Activated CD4-positive, alpha-beta memory T cell treated with anti-CD3 and anti-CD28 coated beads for 36 hours (primary cell): ENCODE data around the gene SLC1A4. TPM values are rescaled to one million over a fixed set of nuclear protein-coding genes. Genes with fewer than 3 reads are reported as not detected.
"Not testable (repeated sequence)": the region's sequence is repeated elsewhere in the genome, so short reads cannot be mapped to it uniquely, and the experiment has no call there.

ENCODE experiments used
- CTCF ChIA-PET: fragments of 350-600 bp; sonication (Branson Sonifier 250); formaldehyde crosslinking; loops from one replicate; lab custom pipeline; 2021; ENCODE audit warnings: antibody characterized with exemption, inconsistent platforms; lab: Charles Lee
- POLR2A ChIA-PET: fragments of 350-600 bp; sonication (Branson Sonifier 250); formaldehyde crosslinking; loops from one replicate; lab custom pipeline; 2021; ENCODE audit warnings: antibody characterized with exemption; lab: Charles Lee
- DNase-seq: peaks from one replicate; pipeline ENCODE4 v3.0.0-alpha.2; 2020
- H3K27ac Mint-ChIP-seq: one replicate; pipeline ENCODE4 v1.8.0; 2021; ENCODE audit warnings: mixed read lengths
- H3K27me3 Mint-ChIP-seq: one replicate; pipeline ENCODE4 v1.8.0; 2021; ENCODE audit warnings: mixed read lengths
- H3K36me3 Mint-ChIP-seq: one replicate; pipeline ENCODE4 v1.8.0; 2021; ENCODE audit warnings: mixed read lengths
- H3K4me1 Mint-ChIP-seq: one replicate; pipeline ENCODE4 v1.8.0; 2021; ENCODE audit warnings: low read depth, mixed read lengths
- H3K4me3 Mint-ChIP-seq: one replicate; pipeline ENCODE4 v1.8.0; 2021; ENCODE audit warnings: mild to moderate bottlenecking, mixed read lengths
- H3K9me3 Mint-ChIP-seq: one replicate; pipeline ENCODE4 v1.8.0; 2021; ENCODE audit warnings: mixed read lengths
- intact Hi-C: fragments of 100-400 bp; cut with micrococcal nuclease; formaldehyde crosslinking; loops from one replicate; pipeline ENCODE4 v1.15.1; 2023
- total RNA-seq, 2 experiments: library from RNA; stranded (reverse); gene quantifications; one replicate each; pipeline ENCODE4 v1.2.3, GENCODE V29; 2021

Gene SLC1A4
- total RNA-seq, 2 experiments from 2014 or later, result 15.9 TPM

DNA sequence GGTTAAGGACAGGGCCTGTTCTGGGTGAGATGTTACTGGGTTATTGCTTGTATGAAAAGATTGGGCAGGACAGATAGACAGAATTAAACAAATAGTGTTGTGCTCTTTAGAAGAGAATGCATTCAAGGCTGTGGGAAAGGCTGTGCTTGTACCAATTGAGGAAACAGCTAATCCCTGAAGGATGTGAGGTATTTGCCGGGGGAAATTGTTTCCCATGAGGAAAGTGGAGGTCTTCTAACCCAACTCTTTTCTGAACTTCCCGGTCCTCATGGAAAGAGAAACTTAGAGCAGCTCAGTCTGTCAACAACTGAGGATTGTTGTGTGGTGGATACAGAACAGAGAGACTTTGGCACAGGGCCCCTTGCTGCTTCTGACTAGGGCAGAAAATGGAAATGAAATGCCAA lies 9.5 kb downstream of the SLC1A4 start:
- Mint-ChIP-seq H3K36me3 (peaks cover 10% of the 10 kb centered on the region), H3K4me1 (no peaks in the 10 kb centered on the region), H3K4me3 (no peak overlapping the region), H3K27me3 (no peaks in the 10 kb centered on the region), H3K9me3 (no peaks in the 10 kb centered on the region), H3K27ac (no peak overlapping the region)
- ChIA-PET POLR2A (interaction anchor here (1.3 kb wide), 1 partner anchor 53 kb away, joined by 3 read pairs; no protein-coding TSS in a partner anchor), CTCF (interaction anchor here (1.1 to 2.0 kb wide), 2 partner anchors 80 to 86 kb away, joined by 4 to 7 read pairs; no protein-coding TSS in a partner anchor)
- intact Hi-C loops, result no loop called here
- no peak for DNase-seq

DNA sequence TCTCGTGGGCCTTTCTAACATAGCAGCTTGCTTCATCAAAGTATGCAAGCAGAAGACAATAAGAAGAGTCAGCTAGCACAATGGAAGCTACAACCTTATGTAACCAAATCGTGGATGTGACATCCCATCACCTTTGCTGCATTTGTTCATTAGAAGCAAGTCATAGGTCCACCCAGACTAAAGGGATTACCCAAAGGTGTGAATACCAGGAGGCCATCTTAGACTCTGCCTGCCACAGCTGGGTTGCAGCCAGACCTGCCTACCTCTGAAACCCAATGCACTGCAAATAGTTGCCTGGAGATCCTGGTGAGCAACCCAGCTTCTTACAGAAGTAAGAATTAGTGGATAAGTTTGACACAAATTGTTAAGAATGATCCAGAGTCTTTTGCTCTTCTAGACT lies 10.6 kb downstream of the SLC1A4 start:
- POLR2A ChIA-PET, result interaction anchor here (1.3 kb wide), 1 partner anchor 54 kb away, joined by 3 read pairs; no protein-coding TSS in a partner anchor
- CTCF ChIA-PET, result interaction anchor here (2.0 kb wide), 1 partner anchor 82 kb away, joined by 7 read pairs; no protein-coding TSS in a partner anchor
- no peak for DNase-seq
- Mint-ChIP-seq H3K27me3 (no peaks in the 10 kb centered on the region), H3K27ac (no peak overlapping the region), H3K4me1 (no peaks in the 10 kb centered on the region), H3K36me3 (peaks cover 10% of the 10 kb centered on the region), H3K4me3 (no peak overlapping the region), H3K9me3 (no peaks in the 10 kb centered on the region)
- intact Hi-C loops, result no loop called here

DNA sequence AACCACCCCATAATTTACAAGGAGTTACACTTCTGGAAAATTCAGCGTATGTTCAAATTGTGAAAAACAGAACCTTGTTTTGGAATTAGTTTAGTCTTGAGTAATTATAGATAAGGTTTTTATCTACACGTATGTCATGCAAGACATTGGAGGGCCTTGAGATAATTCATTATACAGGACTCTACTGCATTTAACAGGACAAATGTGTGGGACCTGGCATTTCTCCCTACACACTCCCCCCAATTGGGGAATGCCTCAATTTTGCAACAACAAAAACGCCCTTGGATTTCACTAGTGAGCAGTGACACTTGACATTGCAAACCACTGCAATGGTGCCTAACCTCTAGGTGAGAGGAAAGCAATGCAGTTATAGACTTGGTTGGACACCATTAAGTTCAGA lies 11.4 kb downstream of the SLC1A4 start:
- no peak overlapping the region for H3K27ac Mint-ChIP-seq
- peaks cover 15% of the 10 kb centered on the region for H3K36me3 Mint-ChIP-seq
- CTCF ChIA-PET, result no interaction called here
- intact Hi-C loops, result no loop called here
- H3K4me1 Mint-ChIP-seq, result no peaks in the 10 kb centered on the region
- no peak for DNase-seq
- no peak overlapping the region for H3K4me3 Mint-ChIP-seq
- no peaks in the 10 kb centered on the region for H3K9me3 Mint-ChIP-seq
- POLR2A ChIA-PET, result no interaction called here
- H3K27me3 Mint-ChIP-seq, result no peaks in the 10 kb centered on the region

- ChIA-PET POLR2A (no interaction called here), CTCF (no interaction called here)
- H3K4me3 Mint-ChIP-seq, result no peak overlapping the region
- no peak for DNase-seq
- no peak overlapping the region for H3K27ac Mint-ChIP-seq
- peaks cover 3% of the 10 kb centered on the region for H3K4me1 Mint-ChIP-seq
- H3K27me3 Mint-ChIP-seq, result no peaks in the 10 kb centered on the region
- peaks cover 14% of the 10 kb centered on the region for H3K36me3 Mint-ChIP-seq
- intact Hi-C loops, result no loop called here
- H3K9me3 Mint-ChIP-seq, result no peaks in the 10 kb centered on the region
Measured at GRCh38 chr2:65003037-65003436, 13.8 kb downstream of the SLC1A4 start.

GRCh38 chr2:65004232-65004631 lies 15.0 kb downstream of the SLC1A4 start:
- CTCF ChIA-PET, H3K27ac Mint-ChIP-seq, H3K4me3 Mint-ChIP-seq, H3K27me3 Mint-ChIP-seq, DNase-seq, POLR2A ChIA-PET, H3K9me3 Mint-ChIP-seq, H3K4me1 Mint-ChIP-seq, intact Hi-C loops: not testable (repeated sequence)
- H3K36me3 Mint-ChIP-seq, result peaks cover 15% of the 10 kb centered on the region

DNA sequence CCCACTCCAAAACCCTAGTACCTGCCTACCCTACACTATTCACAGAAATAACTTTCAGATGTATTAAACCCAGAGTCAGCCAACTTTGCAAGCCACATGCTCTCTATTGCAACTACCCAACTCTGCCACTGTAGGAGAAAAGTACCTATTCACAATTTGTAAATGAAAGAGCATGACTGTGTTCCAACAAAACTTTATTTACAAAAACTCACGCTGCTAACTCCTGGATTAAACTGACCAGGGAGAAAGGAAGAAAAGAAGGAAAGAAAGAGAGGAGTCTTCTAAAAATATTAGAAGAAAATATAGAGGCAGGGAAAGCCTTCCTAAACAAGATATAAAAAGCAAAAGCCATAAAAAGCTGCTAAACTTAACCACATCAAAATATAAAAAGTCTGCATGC lies 24.6 kb downstream of the SLC1A4 start:
- Mint-ChIP-seq H3K27ac (no peak overlapping the region), H3K36me3 (peaks cover 46% of the 10 kb centered on the region), H3K4me3 (no peak overlapping the region), H3K27me3 (no peaks in the 10 kb centered on the region), H3K9me3 (no peaks in the 10 kb centered on the region), H3K4me1 (no peaks in the 10 kb centered on the region)
- intact Hi-C loops, result no loop called here
- ChIA-PET CTCF (no interaction called here), POLR2A (no interaction called here)
- no peak for DNase-seq

- no peak for DNase-seq
- Mint-ChIP-seq H3K27me3 (no peaks in the 10 kb centered on the region), H3K9me3 (no peaks in the 10 kb centered on the region), H3K4me3 (no peak overlapping the region), H3K36me3 (peaks cover 44% of the 10 kb centered on the region), H3K4me1 (no peaks in the 10 kb centered on the region), H3K27ac (no peak overlapping the region)
- POLR2A ChIA-PET, result no interaction called here
- intact Hi-C loops, result no loop called here
- CTCF ChIA-PET, result no interaction called here
Measured at GRCh38 chr2:65015731-65016130, 26.5 kb downstream of the SLC1A4 start.

DNA sequence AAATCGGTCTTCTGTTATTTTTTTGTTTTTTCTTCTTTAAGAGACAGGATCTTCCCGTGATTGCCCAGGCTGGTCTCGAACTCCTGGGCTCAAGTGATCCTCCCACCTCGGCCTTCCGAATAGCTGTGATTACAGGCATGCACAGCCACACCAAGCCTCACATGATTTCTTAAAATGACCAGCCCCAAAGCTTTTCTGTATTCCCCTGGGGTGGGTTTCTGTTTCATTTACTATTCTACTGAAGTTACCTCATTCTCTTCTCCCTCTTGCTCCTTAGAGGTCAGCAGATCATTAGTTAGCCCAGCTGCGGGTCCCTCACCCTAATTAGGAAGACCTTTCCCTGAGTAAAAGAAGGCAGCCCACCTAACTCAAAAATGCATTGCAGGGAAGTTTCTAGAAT lies 27.6 kb downstream of the SLC1A4 start:
- H3K27ac Mint-ChIP-seq, result no peak overlapping the region
- H3K9me3 Mint-ChIP-seq, result no peaks in the 10 kb centered on the region
- peaks cover 46% of the 10 kb centered on the region for H3K36me3 Mint-ChIP-seq
- intact Hi-C loops, result no loop called here
- H3K4me1 Mint-ChIP-seq, result no peaks in the 10 kb centered on the region
- H3K27me3 Mint-ChIP-seq, result no peaks in the 10 kb centered on the region
- POLR2A ChIA-PET, result no interaction called here
- DNase-seq, result no peak
- H3K4me3 Mint-ChIP-seq, result no peak overlapping the region
- CTCF ChIA-PET, result no interaction called here

- intact Hi-C loops, result no loop called here
- POLR2A ChIA-PET, result interaction anchor here (0.6 kb wide), 1 partner anchor 401 kb away, joined by 4 read pairs; no protein-coding TSS in a partner anchor
- H3K27me3 Mint-ChIP-seq, result no peaks in the 10 kb centered on the region
- no peak for DNase-seq
- no peaks in the 10 kb centered on the region for H3K9me3 Mint-ChIP-seq
- CTCF ChIA-PET, result interaction anchor here (1.4 kb wide), 1 partner anchor 72 kb away, joined by 4 read pairs; no protein-coding TSS in a partner anchor
- H3K4me3 Mint-ChIP-seq, result no peak overlapping the region
- H3K27ac Mint-ChIP-seq, result no peak overlapping the region
- H3K36me3 Mint-ChIP-seq, result peaks cover 46% of the 10 kb centered on the region
- H3K4me1 Mint-ChIP-seq, result no peaks in the 10 kb centered on the region
Measured at GRCh38 chr2:65017335-65017734, 28.1 kb downstream of the SLC1A4 start.

- no peak for DNase-seq
- H3K9me3 Mint-ChIP-seq, result no peaks in the 10 kb centered on the region
- intact Hi-C loops, result no loop called here
- ChIA-PET CTCF (interaction anchor here (0.6 to 1.4 kb wide), 2 partner anchors 10 to 73 kb away, joined by 3 to 4 read pairs; no protein-coding TSS in a partner anchor), POLR2A (no interaction called here)
- H3K36me3 Mint-ChIP-seq, result peaks cover 43% of the 10 kb centered on the region
- no peak overlapping the region for H3K27ac Mint-ChIP-seq
- H3K4me1 Mint-ChIP-seq, result no peaks in the 10 kb centered on the region
- no peaks in the 10 kb centered on the region for H3K27me3 Mint-ChIP-seq
- H3K4me3 Mint-ChIP-seq, result no peak overlapping the region
Measured at GRCh38 chr2:65018141-65018582, 29.0 kb downstream of the SLC1A4 start.

- POLR2A ChIA-PET, result no interaction called here
- no peak overlapping the region for H3K27ac Mint-ChIP-seq
- H3K36me3 Mint-ChIP-seq, result peaks cover 41% of the 10 kb centered on the region
Measured at GRCh38 chr2:65019010-65019409, 29.8 kb downstream of the SLC1A4 start.

DNA sequence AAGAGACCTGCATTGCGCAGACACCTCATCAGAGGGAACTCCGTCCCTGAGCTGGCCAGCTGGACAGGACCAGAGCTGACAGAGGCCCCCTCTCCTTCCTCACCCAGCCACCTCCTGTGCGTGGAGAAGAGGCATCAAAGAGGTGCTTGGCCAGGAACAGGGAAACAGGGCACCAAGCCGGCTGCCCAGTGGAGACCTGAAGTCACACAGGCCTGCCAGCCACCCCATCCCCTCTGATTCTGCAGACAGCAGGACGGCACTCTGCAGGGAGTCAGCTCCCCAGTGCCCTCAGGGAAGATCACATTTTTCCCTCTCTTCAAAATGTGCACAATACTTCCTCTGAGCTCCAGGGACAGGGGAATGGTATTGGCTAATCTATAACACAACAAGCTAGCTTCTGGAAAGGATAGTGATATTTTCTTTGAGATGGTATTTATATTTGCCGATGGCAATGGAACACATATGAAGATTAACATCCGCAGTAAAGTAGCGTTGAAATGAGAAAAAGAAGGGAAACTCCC lies 30.5 kb downstream of the SLC1A4 start:
- Mint-ChIP-seq H3K27ac (no peak overlapping the region), H3K36me3 (peaks cover 41% of the 10 kb centered on the region), H3K4me1 (no peaks in the 10 kb centered on the region), H3K27me3 (no peaks in the 10 kb centered on the region), H3K9me3 (no peaks in the 10 kb centered on the region), H3K4me3 (no peak overlapping the region)
- POLR2A ChIA-PET, result no interaction called here
- DNase-seq, result no peak
- CTCF ChIA-PET, result interaction anchor here (1.0 to 1.2 kb wide), 2 partner anchors 102 to 147 kb away, joined by 3 to 4 read pairs; no protein-coding TSS in a partner anchor
- intact Hi-C loops, result no loop called here

More at GRCh38 chr2:65019010-65019409, 29.8 kb downstream of the SLC1A4 start:
- CTCF ChIA-PET, result no interaction called here
- intact Hi-C loops, result no loop called here
- Mint-ChIP-seq H3K9me3 (no peaks in the 10 kb centered on the region), H3K27me3 (no peaks in the 10 kb centered on the region), H3K4me1 (no peaks in the 10 kb centered on the region), H3K4me3 (no peak overlapping the region)
- DNase-seq, result no peak

GRCh38 chr2:65020251-65020650 lies 31.1 kb downstream of the SLC1A4 start:
- H3K9me3 Mint-ChIP-seq, POLR2A ChIA-PET: not testable (repeated sequence)
- CTCF ChIA-PET, result interaction anchor here (1.0 to 1.2 kb wide), 2 partner anchors 102 to 147 kb away, joined by 3 to 4 read pairs; no protein-coding TSS in a partner anchor

More at GRCh38 chr2:65020251-65020650, 31.1 kb downstream of the SLC1A4 start:
- DNase-seq, intact Hi-C loops, H3K4me3 Mint-ChIP-seq, H3K4me1 Mint-ChIP-seq, H3K27me3 Mint-ChIP-seq, H3K27ac Mint-ChIP-seq: not testable (repeated sequence)
- peaks cover 37% of the 10 kb centered on the region for H3K36me3 Mint-ChIP-seq
